GM21515 (cell line): ENCODE data around the gene CBX2.

Source experiments
- ATAC-seq: cut with Tn5 transposase; IDR thresholded peaks from one replicate; pipeline ENCODE4 v1.9.1; 2021; ENCODE audit not compliant: unreplicated experiment

The CBX2 gene

DNA sequence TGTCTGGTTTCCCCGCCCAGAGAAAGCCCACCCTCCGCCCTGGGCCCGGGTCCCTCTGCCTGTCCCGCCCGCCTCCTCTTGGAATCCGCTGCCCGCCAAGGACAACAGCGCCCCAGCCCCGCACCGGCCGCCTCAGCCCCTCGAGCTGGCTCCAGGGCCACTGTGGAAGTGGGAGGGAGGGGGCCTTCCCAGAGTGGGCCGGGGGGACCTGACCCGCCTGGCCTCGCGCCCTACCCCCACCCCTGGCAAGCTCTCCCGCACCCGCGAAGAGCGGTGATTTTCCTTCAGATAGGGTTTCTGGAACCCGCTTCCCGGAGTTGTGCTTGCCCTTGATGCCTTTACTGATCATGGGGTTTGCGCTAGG lies 21.2 kb downstream of the CBX2 start:
- ATAC-seq, result no peak

DNA sequence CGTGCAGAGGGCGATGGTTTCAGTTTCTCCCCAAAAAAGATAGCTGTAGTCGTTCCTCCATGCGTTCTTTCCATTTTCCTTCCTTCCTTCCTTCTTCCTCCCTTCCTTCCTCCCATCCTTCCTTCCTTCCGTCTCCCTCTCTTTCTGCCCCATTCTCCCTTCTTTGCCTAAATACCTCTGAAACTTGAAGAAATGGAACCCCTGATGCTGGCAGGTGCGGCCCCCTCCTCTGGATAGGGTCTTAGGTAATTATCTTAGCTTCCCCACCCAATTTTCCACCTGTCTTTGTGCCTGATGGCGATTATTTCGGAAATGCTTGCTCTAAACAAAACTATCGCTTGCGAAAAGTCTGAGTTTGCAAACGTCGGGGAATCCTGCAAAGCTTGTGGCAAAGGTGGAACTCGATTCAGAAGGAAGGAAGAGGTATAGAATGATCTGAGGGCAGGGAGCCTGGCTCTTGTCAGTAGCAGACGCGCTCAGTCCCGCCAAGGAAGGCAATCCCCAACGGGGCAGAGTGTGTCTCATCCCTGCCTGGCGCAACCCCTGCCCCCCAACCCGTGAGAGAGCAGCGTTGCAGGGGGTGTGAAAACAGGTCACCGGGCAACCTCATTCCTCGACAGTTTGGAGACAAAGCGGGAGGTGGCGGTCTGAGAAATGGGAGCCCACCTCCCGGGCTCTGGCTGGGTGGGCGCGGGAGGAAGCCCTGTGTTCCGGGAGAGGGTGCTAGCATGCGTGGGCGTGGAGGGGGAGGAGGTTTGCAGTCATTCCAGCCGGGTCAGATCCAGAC lies 21.8 kb downstream of the CBX2 start:
- ATAC-seq, result no peak

DNA sequence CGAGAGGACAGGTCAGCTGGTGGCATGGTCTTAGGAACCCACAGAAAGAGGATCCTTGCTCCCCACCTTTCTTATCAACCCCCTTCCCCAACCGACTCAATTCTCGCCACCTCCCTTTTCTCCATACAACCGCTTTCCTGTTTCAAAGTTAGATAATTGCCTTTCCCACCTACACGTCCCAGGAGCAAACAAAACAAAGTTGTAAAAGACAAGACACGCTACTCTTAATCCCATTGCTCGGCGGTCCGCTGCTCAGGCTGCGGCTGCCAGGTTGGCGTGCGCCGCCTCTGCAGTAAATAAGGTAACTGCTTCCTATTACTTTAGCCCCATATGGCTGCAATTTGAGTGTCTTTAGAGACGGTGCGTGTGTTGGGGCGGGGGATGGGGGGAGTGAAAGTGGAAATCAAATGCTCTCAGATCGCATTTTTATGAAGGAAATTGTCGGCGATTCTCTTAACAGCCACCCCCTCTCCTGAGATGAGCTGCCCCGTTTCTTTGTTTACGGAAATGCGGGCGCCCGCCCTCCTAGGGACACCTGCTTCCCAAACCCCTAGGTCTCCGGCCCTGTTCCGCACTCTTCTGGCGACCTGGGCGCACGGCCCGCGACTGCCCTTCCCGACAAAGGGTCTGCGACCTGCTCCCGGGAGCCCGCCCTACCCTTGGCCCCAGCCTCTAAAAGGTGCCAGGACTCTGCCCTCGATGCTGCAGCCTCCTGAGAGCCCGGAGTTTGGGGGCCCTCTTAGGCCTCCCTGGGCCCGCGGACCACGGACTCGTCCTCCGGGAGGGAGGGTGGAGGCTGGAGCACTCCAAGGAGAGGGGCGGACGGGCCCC lies 22.6 kb downstream of the CBX2 start:
- no peak for ATAC-seq

DNA sequence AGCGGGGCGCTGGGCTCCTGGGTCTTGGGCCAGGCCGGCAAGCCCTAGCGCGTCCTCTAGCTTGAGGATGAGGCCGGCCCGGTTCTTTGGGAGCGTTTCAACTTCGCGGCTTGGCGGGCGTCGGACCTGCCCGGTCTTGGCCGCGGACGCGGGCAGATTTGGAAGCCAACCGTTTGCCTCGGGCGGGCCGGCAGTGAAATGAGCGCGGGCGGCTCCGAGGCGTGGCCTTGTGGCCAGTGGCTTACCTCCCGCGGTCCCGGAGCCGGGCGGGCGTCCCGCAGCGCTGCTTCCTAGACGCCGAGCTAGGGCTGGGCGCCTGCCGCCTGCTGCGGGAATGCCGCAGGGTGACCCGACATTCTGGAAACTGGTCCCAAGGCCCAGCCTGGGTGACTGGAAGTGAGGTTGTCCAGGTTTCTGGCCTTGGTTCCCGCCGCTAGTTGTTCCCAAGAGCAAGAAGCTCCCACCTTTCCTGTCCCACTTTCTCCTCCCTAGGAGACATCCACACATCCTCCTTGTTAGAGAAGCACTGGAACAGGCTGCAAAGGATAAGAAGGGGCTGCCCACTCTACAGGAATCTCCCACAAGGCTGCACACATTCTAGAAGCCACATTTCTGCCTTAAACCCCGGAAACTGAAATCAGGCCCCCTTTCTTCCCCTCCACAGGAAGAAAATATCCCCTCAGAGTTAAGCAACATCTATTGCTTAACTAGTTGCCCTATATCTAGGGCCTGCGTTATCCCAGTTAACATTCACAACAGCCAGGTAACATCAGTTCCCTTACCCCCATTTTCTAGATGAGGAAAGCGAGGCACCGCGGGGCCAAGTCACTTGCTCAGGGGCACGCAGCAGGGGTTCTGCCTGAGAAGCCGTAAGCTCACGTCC lies 23.4 kb downstream of the CBX2 start:
- no peak for ATAC-seq

DNA sequence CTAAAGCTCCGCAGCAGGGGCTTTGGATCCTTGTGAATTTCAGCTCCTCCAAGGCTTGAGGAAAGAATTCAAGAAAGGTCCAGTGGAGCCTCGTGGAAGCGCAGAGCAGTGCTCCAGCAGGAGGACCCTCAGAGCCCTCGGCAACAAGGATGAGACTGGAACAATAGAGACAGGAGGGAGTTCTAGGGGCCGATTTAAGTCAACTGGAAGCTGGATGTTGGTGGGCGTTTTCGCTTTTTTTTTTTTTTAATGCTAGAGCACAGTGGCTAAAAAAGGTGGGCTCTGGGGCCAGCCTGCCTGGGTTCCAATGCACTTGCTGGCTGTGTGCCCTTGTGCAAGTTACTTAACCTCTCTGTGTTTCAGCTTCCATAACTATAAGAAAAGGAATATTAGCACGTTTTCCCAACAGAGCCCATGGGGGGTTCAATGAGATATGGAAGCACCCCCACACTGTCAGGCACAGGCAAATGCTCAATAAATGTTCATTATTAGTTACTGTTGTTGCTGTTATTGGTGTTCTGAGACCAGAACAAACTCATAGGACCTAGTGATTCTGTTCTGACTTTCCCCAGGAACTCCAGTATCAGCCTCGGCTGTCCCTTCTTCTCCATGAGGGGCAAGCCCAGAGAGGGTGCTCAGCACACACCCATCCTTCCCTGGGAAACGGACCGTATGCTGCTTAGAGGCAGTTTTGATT lies 24.2 kb downstream of the CBX2 start:
- no peak for ATAC-seq

DNA sequence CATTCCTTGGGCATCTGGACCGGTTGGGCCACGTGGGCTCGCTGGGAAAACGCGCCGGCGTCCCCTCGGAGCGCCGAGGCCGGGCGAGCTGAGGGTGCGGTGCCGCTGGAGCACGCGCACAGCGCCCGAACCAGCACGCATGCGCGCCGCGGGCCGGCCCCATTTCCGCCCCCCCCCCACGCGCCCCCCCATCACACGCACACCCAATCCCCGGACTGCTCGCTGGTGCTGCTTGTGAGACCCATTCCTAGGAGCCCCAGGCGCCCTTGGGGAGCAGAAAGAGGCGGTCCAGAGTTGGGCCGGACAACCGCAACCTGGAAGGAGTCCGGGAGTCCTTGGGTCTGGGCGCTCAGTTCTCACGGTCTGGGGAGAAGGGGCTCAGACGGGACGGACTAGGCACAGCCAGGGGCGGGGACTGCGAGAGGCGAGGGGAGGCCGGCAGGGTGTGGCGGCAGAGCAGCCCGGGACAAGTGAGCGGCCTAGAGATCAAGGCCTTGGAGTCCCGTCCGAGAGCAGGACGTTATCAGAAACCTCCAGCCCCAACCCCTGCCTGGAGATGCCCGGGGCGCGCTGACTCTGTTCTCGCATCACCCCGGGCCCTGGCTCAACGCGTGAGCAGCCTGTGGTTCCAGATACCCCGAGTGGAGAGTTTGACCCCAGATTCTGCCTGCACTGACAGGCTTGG lies 24.9 kb downstream of the CBX2 start:
- no peak for ATAC-seq

DNA sequence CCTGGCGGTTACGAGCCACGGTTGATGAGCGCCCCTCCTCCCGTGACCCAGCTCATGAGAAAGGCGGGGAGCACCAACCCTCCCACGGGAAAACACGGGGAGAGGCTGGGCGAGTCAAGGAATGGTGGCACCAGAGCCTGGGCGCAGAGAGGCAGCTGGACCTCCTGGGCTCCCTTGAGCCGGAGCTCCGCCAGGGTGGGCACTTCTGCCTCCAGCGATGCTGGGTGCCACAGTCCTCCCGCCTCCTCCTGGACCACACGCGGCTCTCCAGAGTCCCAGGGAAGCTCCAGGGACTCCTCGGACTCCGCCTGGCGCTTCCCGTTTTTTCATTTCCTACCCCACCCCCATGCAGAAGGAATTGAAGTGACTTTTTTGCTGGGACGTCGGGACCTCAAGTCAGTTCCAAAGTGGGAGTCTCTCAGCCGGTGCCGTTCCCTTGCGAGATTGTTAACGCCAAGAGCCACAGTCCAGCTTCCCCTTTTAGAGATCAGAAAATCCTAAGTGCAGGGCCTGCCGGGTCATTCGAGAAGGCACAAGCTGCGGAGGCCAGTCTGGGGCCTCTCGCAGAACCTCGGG lies 25.6 kb downstream of the CBX2 start:
- no peak for ATAC-seq

DNA sequence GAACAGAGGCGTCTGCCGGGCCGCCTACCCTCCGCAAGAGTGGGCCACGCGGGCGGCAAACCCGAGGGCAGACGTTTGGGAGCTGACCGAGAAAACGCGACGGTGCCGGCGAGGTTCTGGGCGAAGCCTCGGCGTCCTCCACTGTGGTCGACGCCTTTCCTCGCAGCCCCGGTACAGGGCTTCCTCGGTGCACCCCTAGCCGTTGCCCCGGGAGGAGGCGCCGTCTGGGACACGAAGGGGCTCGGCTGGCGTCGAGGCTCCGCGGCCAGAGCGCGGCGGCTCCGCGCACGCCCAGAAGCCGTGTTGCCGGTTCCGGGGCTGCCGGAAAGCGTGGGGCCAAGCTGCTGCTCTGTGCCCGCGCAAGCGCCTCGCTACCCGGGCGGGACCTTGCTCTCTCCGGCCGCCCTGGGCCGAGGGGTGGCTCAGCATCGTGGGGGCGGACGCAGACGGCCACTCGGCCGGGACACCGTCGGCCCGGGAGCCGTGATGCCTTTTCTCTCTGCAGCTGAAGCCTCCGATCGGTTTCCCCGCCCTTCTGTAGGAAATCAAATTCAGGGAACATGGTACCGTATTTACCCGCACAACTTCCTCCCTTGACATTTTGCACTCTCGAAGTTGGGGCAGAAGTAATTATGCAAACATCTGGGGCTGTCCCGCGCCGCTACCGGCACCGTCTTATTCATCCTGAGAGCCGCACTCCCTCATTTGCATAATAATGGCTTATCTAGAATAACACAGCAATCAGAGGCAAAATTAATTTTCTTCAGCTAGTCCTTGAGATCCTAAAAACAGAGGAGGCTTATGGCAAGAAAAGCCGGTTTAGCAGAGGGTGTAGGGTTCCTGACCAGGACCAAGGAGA lies 26.3 kb downstream of the CBX2 start:
- peak; percentile 54 for ATAC-seq

DNA sequence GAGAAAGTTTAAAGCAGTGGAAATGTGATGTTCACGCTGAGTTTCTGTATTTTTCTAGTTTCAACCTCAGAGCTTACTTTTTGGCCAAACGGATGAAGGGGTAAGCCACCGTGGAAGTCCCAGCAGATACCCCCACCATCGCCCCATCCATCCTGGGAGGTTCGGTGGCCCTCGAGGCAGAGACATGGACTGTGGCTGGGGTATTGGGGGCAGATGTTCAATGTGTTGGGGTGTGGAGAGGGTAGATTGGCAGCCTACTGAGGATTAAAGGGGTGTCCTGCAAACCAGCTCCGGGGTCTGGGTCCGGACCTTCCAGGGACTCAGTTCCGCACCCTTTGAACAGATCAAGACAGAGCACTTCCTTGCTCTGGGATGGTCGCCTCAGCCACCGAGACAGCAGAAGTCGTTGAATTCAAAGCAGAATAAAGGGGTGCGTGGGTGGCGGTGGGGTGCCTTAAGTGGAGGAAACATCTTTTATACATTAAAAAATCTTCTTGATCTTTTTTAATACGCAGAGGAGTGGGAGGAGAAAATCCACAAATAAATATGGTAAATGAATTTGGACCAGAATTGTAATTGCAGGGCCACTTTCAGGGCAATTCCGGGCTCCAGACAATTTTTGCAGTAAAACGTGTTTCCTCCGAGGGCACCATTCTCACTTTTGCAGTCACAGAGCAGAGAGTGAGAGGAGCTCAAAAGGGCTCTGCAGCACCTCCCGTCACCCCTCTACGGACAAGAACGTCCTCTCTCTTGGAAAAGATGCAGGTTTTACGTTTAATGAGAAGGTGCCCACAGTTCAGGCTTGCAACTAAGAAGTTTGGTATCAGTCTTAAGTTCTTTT lies 27.1 kb downstream of the CBX2 start:
- ATAC-seq, result peak; percentile 9

DNA sequence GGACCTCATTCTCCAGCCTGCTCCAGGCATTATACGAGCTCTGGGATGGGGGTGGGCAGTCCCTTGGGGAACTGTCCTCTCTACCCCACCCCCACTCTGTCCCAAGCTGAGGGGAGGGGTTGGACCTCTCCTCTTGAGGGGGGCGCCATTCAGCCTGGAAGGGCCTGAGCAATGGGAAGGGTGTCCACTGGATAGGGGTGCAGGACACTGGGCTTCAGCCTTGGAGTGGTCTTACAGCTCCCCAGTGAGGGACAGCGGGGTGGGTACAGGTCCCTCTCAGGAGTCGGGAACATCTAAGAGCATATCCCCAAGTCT lies 28.5 kb downstream of the CBX2 start:
- no peak for ATAC-seq

DNA sequence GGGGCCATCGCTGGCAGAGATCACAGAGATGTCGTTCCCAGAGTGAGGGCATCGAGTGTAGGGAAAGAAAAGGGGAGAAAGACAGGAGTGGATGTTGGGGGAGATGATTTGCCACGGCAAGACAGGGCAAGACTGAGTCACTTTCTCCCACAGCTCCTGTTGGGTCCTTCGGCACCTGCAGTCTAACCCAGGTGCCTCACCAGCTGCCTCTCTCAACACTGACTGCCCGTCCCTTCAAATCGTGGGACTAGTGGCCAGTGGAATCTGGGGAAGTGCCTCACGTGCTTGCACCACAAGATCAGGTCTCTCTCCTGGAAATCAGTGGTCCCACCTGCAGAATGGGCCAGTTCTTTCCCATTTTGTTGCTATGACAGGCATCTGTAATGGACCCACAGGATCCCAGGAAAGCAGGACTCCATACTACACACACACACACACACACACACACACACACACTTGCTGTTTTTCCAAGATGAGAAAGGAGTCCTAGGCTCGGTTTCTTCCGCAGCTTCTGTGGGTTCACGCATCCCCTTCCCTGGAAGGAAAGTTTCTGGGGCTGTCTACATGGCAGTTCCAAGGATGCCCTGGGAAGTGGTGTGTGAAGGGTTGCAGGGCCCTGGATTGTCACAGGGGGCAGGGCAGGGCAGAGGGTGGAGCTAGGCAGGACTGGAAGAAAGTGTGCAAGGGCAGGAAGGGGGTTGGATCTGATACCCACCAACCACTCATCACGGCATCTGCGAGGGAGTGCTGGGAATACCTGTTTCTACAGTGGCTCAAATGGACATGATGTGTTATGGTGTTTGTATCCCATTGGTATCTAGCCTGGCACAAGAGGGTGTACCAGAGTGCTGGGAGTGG lies 29.1 kb downstream of the CBX2 start:
- ATAC-seq, result no peak

DNA sequence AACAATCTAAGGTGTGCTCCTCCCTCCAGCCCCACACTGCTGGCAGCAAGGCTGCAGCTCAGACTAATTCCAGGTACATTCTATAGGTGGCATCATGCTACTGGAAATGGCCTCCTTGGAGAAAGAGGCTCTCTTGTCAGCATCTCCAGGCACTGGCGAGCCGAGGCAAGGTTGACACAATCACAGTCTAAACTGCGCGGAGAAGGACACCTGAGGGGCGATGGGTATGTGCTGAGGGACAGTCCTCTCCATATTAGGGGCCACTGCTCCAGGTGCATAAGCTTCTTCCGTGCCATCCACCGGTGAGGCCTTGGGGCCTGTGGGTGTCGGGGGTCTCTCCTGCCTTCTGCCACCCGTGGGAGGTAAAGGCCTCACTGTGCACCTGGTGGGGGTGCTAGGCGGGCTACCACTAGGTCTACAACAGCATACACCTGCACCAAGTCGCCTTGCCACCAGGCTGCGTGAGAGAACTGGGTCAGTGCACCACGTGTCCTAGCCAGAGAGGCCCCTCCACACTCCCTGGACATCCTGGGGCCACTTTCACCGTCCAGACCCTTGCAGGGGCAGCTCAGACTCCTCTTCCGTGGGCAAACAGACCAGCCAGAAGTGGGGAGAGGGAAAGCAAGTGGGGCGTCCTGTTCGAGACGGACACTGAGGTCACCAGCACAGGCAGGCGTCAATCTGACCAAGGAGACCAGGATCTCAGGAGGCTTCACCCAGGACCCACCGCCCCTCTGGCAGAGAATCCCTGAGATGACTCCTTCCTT lies 31.0 kb downstream of the CBX2 start:
- ATAC-seq, result no peak

DNA sequence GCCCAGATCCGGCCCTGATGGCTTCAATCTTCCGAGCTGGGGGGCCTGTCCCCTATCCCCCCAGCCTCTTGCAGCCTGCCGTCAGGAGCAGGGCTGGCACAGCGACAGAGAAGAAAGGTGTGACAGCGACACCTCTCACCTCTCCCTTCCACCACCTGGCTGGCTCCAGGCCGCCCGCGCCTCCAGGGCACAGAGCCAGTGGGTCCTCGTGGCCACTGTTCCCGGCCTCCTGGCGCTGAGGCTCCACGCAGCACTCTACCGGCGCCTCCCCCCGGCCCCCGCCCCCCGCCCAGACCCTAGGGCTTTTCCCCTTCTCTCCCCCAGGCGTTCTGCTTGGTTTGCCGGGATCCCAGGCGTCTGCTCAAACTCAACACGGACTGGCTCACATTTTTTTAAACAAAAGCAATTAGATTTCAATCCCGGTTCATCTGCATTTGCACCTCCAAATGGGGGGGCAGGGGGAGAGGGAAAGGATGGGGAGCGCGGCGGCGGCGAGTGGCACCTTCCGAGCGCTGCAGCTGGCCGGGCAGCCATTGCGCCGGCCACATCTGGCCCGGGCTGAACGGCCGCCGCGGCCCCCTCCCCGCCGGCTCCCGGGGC lies 31.7 kb downstream of the CBX2 start:
- ATAC-seq, result no peak

DNA sequence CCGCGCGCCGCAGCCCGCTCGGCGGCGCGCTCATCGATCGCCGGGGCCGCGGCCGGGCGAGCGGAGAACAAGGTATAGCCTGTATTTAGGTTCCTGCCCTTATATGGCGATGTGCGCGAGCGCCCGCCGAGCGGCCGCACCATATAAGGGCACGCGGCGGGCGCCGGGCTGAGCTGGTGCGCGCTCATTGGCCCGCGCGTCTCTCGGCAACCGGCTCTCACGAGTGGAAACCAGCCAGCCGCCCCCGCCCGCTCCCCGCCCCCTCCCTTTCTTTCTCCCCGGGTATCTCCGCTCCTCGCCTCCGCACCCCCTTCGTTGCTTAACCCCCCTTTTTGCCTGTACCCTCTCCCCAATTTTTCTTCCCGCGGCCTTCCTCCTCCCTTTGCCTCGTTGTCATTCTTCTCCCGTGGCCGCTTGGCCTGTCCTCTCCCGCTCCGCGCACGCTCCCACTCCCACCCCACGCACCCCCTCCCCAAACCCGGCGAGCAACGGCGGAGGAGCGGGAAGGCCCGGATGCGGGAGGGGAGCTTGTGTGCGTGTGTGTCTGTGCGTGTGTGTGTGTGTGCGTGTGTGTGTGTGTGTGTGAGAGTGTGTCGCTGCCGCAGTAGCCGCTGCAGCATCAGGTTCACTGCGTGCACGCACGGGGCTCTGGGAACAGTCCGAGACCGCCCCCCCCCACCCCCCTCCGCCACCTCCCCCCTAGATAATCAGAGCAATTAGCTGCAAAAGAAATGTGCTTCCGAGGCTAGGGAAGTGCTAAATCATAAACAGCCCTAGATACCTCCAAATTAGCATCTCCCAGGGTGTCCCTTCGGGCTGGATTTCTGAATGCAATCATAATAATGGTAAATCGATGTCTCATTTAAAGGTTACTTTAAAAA lies 32.4 kb downstream of the CBX2 start:
- peak; percentile 63 for ATAC-seq
